ENCODE measurements around the gene MEX3D. TPM values are rescaled to one million over a fixed set of nuclear protein-coding genes. Genes with fewer than 3 reads are reported as not detected.
A peak's percentile ranks its signal among the peaks of the same experiment; 100 is the strongest.

Gene MEX3D
- polyA plus RNA-seq, 2 of the 4 experiments (the other 2 are of a cell fraction) = 2.1 to 7.1 TPM

DNA sequence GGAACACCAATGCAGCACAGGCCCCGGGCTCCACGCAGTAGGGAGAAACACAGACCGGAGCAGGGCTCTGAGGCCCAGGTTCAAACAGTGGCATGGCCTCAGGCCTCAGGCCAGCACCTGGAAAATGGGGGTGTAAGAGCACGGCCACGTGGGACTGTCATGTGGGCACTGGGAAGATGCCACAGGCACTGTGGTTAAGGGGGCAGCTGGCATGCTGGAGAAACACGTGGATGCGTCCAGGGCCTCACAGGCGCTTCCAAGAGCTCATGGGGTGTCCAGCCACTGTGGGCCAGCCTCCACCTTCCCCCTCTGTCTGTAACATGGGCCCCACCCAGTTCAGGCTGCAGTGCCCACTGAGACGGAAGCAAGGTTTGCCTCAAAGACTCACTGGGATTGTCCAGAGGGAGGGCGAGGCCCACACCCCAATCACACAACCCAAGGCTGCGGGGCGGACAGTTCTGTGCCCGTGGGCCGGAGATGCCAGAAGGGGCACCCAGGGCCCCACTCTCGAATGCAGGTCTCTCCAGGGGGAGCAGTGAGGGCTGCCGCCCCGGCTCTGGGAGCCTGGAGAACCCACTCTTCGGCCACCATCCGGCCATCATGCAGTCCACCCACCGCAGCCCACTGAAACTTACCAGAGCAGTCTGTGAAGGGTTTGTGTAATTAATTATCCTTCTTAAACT, 30.8 kb upstream of the MEX3D start:
- H3K4me2 ChIP-seq = no peak overlapping the region
- no peak overlapping the region for H3K4me3 ChIP-seq
- no peak for FAIRE-seq
- DNase-seq (ENCODE audit: low read depth in 1 of 2, low spot score in 1 of 2) = no peak
- H3K9me3 ChIP-seq = no peaks in the 10 kb centered on the region
- no peaks in the 10 kb centered on the region for H3K4me1 ChIP-seq
- TF ChIP-seq TFCP2L1 (CRISPR knock-in tag; IDR thresholded peaks at IDR 0.05) (no peak), POLR2AphosphoS2 (conservative IDR thresholded peaks at IDR 0.05; ENCODE audit: low read length) (no peak), MYC (IDR thresholded peaks at IDR 0.05; ENCODE audit: borderline replicate concordance, low read length) (no peak), E2F6 (IDR thresholded peaks at IDR 0.05; ENCODE audit: borderline replicate concordance, low read depth) (no peak)
- ATAC-seq = no peak
- ChIA-PET CTCF (interaction anchor here (0.9 to 1.2 kb wide), 2 partner anchors 8 to 198 kb away, joined by 3 to 4 read pairs; no protein-coding TSS in a partner anchor), POLR2A (no interaction called here)
- 91% methylated on average over 16 of the region's 20 CpGs for WGBS (ENCODE audit: missing lambda C conversion rate)
- no peak overlapping the region for H3K27ac ChIP-seq

- no peaks in the 10 kb centered on the region for H3K9me3 ChIP-seq
- TF ChIP-seq KDM5A (IDR thresholded peaks at IDR 0.05) (no peak), MAZ (IDR thresholded peaks at IDR 0.05; ENCODE audit: borderline replicate concordance, low read depth, low read length) (no peak), E2F6 (IDR thresholded peaks at IDR 0.05; ENCODE audit: borderline replicate concordance, low read depth) (no peak), TFCP2L1 (CRISPR knock-in tag; IDR thresholded peaks at IDR 0.05) (no peak), ZSCAN20 (CRISPR knock-in tag; IDR thresholded peaks at IDR 0.05) (no peak), BCL3 (IDR thresholded peaks at IDR 0.05) (no peak), CTCF (IDR thresholded peaks at IDR 0.05) (no peak), RAD21 (conservative IDR thresholded peaks at IDR 0.05 in 1 of 2, IDR thresholded peaks at IDR 0.05 in 1 of 2) (no peak), FOSB (CRISPR knock-in tag; IDR thresholded peaks at IDR 0.05) (no peak), JUN (IDR thresholded peaks at IDR 0.05) (no peak), SREBF2 (IDR thresholded peaks at IDR 0.05) (no peak), HOXB5 (CRISPR knock-in tag; IDR thresholded peaks at IDR 0.05) (no peak), HMGXB4 (CRISPR knock-in tag; IDR thresholded peaks at IDR 0.05; ENCODE audit: borderline replicate concordance) (no peak), HOXB13 (CRISPR knock-in tag; IDR thresholded peaks at IDR 0.05; ENCODE audit: low read depth) (no peak), GATA3 (IDR thresholded peaks at IDR 0.05; ENCODE audit: borderline replicate concordance) (no peak), ZFP36 (IDR thresholded peaks at IDR 0.05; ENCODE audit: borderline replicate concordance, partially characterized antibody) (no peak), BHLHE40 (IDR thresholded peaks at IDR 0.05; ENCODE audit: low read depth, low read length) (no peak), CBX8 (IDR thresholded peaks at IDR 0.05) (no peak)
- TF ChIP-seq, protein P1, sequence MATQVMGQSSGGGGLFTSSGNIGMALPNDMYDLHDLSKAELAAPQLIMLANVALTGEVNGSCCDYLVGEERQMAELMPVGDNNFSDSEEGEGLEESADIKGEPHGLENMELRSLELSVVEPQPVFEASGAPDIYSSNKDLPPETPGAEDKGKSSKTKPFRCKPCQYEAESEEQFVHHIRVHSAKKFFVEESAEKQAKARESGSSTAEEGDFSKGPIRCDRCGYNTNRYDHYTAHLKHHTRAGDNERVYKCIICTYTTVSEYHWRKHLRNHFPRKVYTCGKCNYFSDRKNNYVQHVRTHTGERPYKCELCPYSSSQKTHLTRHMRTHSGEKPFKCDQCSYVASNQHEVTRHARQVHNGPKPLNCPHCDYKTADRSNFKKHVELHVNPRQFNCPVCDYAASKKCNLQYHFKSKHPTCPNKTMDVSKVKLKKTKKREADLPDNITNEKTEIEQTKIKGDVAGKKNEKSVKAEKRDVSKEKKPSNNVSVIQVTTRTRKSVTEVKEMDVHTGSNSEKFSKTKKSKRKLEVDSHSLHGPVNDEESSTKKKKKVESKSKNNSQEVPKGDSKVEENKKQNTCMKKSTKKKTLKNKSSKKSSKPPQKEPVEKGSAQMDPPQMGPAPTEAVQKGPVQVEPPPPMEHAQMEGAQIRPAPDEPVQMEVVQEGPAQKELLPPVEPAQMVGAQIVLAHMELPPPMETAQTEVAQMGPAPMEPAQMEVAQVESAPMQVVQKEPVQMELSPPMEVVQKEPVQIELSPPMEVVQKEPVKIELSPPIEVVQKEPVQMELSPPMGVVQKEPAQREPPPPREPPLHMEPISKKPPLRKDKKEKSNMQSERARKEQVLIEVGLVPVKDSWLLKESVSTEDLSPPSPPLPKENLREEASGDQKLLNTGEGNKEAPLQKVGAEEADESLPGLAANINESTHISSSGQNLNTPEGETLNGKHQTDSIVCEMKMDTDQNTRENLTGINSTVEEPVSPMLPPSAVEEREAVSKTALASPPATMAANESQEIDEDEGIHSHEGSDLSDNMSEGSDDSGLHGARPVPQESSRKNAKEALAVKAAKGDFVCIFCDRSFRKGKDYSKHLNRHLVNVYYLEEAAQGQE (IDR thresholded peaks at IDR 0.05) = no peak
- TF ChIP-seq, protein P2, sequence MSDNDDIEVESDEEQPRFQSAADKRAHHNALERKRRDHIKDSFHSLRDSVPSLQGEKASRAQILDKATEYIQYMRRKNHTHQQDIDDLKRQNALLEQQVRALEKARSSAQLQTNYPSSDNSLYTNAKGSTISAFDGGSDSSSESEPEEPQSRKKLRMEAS (IDR thresholded peaks at IDR 0.05) = no peak
- DNase-seq (ENCODE audit: low read depth in 1 of 2, low spot score in 1 of 2) (no peak), ATAC-seq (no peak), FAIRE-seq (no peak)
- H3K27ac ChIP-seq = peak overlapping the region; percentile 97 to 99; a peak in 5 of 6 replicates
- H3K4me3 ChIP-seq = peak overlapping the region; percentile 93; the same call in 1 of the 3 replicates
- ChIA-PET POLR2A (interaction anchor here (0.6 to 1.9 kb wide), 6 partner anchors 11 to 59 kb away, joined by 3 to 11 read pairs (median 4); partner anchors contain the start of genes TCF3 and UQCR11), CTCF (interaction anchor here (0.6 to 1.6 kb wide), 5 partner anchors 11 to 203 kb away, joined by 3 to 5 read pairs (median 3); no protein-coding TSS in a partner anchor)
- H3K4me2 ChIP-seq = peak overlapping the region; percentile 91
- H3K4me1 ChIP-seq = peaks cover 14% of the 10 kb centered on the region
- 17% methylated on average over 2 of the region's 10 CpGs for WGBS (ENCODE audit: missing lambda C conversion rate)
Observed at GRCh38 chr19:1593501-1593772, 25.3 kb upstream of the MEX3D start.

Measured in A549 (cell line).